H1 (cell line): Measurements from ENCODE around the gene TBC1D7. TPM values are rescaled to one million over a fixed set of nuclear protein-coding genes. Genes with fewer than 3 reads are reported as not detected.

Experiments used
- CTCF ChIA-PET: fragments of 300-600 bp; sonication (Branson Sonifier 250); formaldehyde crosslinking; loops from one replicate; lab custom pipeline; 2021; ENCODE audit not compliant: partially characterized antibody; lab: Charles Lee
- POLR2A ChIA-PET: fragments of 300-600 bp; sonication (Branson Sonifier 250); formaldehyde crosslinking; loops from one replicate; lab custom pipeline; 2021; ENCODE audit warnings: inconsistent platforms; ENCODE audit not compliant: partially characterized antibody; lab: Charles Lee
- DNase-seq, 2 experiments: peaks; one replicate each; pipeline versions ENCODE4 v3.0.0 to v3.0.0-alpha.2; 2010 to 2022; ENCODE audit warnings: low spot score in 2 of 2, low read depth in 1 of 2, mixed read lengths in 1 of 2
- FAIRE-seq: peaks from 2 replicates; lab custom pipeline; 2011; peaks lifted over from hg19 to GRCh38; lab: Jason Lieb, UNC
- H2AFZ ChIP-seq: 2 replicates; pipeline ENCODE4 v1.8.1; 2012; ENCODE audit warnings: low read length, inconsistent platforms
- H2AK5ac ChIP-seq: 2 replicates; pipeline ENCODE4 v1.6.1; 2013; ENCODE audit warnings: low read depth, low read length
- H2BK120ac ChIP-seq: replicated peaks from 2 replicates; pipeline ENCODE3; 2013; ENCODE audit warnings: low read depth, low read length, inconsistent platforms
- H2BK12ac ChIP-seq: 2 replicates; pipeline ENCODE4 v1.6.1; 2013; ENCODE audit warnings: low read depth, low read length
- H2BK15ac ChIP-seq: 2 replicates; pipeline ENCODE4 v1.6.1; 2013; ENCODE audit warnings: low read length
- H2BK20ac ChIP-seq: 2 replicates; pipeline ENCODE4 v1.6.1; 2013; ENCODE audit warnings: low read length
- H2BK5ac ChIP-seq: 2 replicates; pipeline ENCODE4 v1.6.1; 2013; ENCODE audit warnings: low read depth, low read length
- H3K14ac ChIP-seq: 2 replicates; pipeline ENCODE4 v1.6.1; 2013; ENCODE audit warnings: inconsistent platforms; ENCODE audit not compliant: insufficient read length
- H3K18ac ChIP-seq: 2 replicates; pipeline ENCODE4 v1.6.1; 2013; ENCODE audit warnings: low read length; ENCODE audit errors: extremely low read depth
- H3K23ac ChIP-seq: 2 replicates; pipeline ENCODE4 v1.6.1; 2013; ENCODE audit warnings: inconsistent platforms; ENCODE audit not compliant: insufficient read length
- H3K23me2 ChIP-seq: 2 replicates; pipeline ENCODE4 v1.6.1; 2013; ENCODE audit warnings: low read depth, low read length
- H3K27ac ChIP-seq: 2 replicates; pipeline ENCODE4 v1.6.1; 2011; ENCODE audit warnings: low read depth, low read length, inconsistent platforms
- H3K27me3 ChIP-seq, 4 experiments: replicated peaks in 1 of 4; 1 replicate in 1 of 4; 2 replicates in 3 of 4; pipeline versions ENCODE4 v1.6.1 to v1.8.1; 2011 to 2013; ENCODE audit warnings: low read length in 3 of 4, mild to moderate bottlenecking in 3 of 4, inconsistent platforms in 2 of 4, mixed read lengths in 2 of 4, moderate library complexity in 1 of 4; ENCODE audit not compliant: control insufficient read depth in 3 of 4, insufficient read depth in 3 of 4; ENCODE audit errors: extremely low read depth in 1 of 4
- H3K36me3 ChIP-seq, 4 experiments: 2 replicates each; pipeline versions ENCODE4 v1.6.1 to v1.8.1; 2011 to 2013; ENCODE audit warnings: mild to moderate bottlenecking in 4 of 4, low read length in 3 of 4, moderate library complexity in 2 of 4, control low read depth in 1 of 4, inconsistent platforms in 1 of 4; ENCODE audit not compliant: insufficient read depth in 4 of 4, control insufficient read depth in 2 of 4
- H3K4ac ChIP-seq: replicated peaks from 2 replicates; pipeline ENCODE3; 2013; ENCODE audit warnings: low read length, low read depth, mixed read lengths, inconsistent platforms; ENCODE audit not compliant: insufficient read length
- H3K4me1 ChIP-seq, 4 experiments: replicated peaks in 1 of 4; 1 replicate in 1 of 4; 2 replicates in 3 of 4; pipeline versions ENCODE4 v1.6.1 to v1.8.1; 2011 to 2013; ENCODE audit warnings: low read length in 3 of 4, inconsistent platforms in 2 of 4, mixed read lengths in 1 of 4; ENCODE audit not compliant: insufficient read depth in 4 of 4, control insufficient read depth in 3 of 4
- H3K4me2 ChIP-seq, 2 experiments: 2 replicates each; pipeline versions ENCODE4 v1.6.1 to v1.8.1; 2011 to 2013; ENCODE audit warnings: low read depth in 2 of 2, low read length in 2 of 2, control low read depth in 1 of 2, inconsistent platforms in 1 of 2, mild to moderate bottlenecking in 1 of 2; ENCODE audit not compliant: insufficient read depth in 1 of 2
- H3K4me3 ChIP-seq, 4 experiments: fragments of 200-600, 300-600 bp in 1 of 4; sonication (generic), shearing (Covaris generic), sonication (Bioruptor Twin) in 1 of 4; 2 replicates each; pipeline versions ENCODE4 v1.5.1 to v1.8.1; 2011 to 2016; ENCODE audit warnings: low read length in 4 of 4, low read depth in 3 of 4, control low read depth in 2 of 4, inconsistent platforms in 2 of 4, mild to moderate bottlenecking in 2 of 4, mixed read lengths in 1 of 4, moderate library complexity in 1 of 4; ENCODE audit not compliant: insufficient read depth in 2 of 4; ENCODE audit errors: extremely low read depth in 1 of 4
- H3K56ac ChIP-seq: replicated peaks from 2 replicates; pipeline ENCODE3; 2013; ENCODE audit warnings: low read depth, mild to moderate bottlenecking, mixed read lengths, low read length, inconsistent platforms; ENCODE audit not compliant: insufficient read length
- H3K79me1 ChIP-seq: 2 replicates; pipeline ENCODE4 v1.6.1; 2013; ENCODE audit warnings: low read depth, low read length, control low read depth
- H3K79me2 ChIP-seq, 2 experiments: 2 replicates each; pipeline versions ENCODE4 v1.6.1 to v1.8.1; 2012 to 2013; ENCODE audit warnings: low read length in 2 of 2, mild to moderate bottlenecking in 2 of 2, inconsistent platforms in 1 of 2; ENCODE audit not compliant: insufficient read depth in 2 of 2, control insufficient read depth in 1 of 2
- H3K9ac ChIP-seq, 4 experiments: replicated peaks in 1 of 4; 1 replicate in 1 of 4; 2 replicates in 3 of 4; pipeline versions ENCODE4 v1.6.1 to v1.8.1; 2011 to 2013; ENCODE audit warnings: low read depth in 3 of 4, low read length in 3 of 4, control low read depth in 2 of 4, mild to moderate bottlenecking in 2 of 4, moderate library complexity in 2 of 4, inconsistent platforms in 1 of 4; ENCODE audit errors: extremely low read depth in 1 of 4
- H3K9me3 ChIP-seq, 2 experiments: 2 replicates each; pipeline versions ENCODE4 v1.6.1 to v1.8.1; 2012 to 2013; ENCODE audit warnings: mild to moderate bottlenecking in 2 of 2, moderate library complexity in 2 of 2, control low read depth in 1 of 2, inconsistent platforms in 1 of 2, low read depth in 1 of 2, low read length in 1 of 2, mixed read lengths in 1 of 2; ENCODE audit not compliant: insufficient read depth in 2 of 2
- H4K20me1 ChIP-seq, 2 experiments: replicated peaks in 1 of 2; 2 replicates each; pipeline versions ENCODE3 to v1.8.1; 2011 to 2013; ENCODE audit warnings: inconsistent platforms in 2 of 2, low read length in 2 of 2, mild to moderate bottlenecking in 1 of 2; ENCODE audit not compliant: insufficient read depth in 2 of 2, control insufficient read depth in 1 of 2
- H4K5ac ChIP-seq: 2 replicates; pipeline ENCODE4 v1.6.1; 2013; ENCODE audit warnings: low read length, low read depth, mixed read lengths, inconsistent platforms; ENCODE audit not compliant: insufficient read length
- H4K8ac ChIP-seq: 2 replicates; pipeline ENCODE4 v1.8.0; 2013; ENCODE audit warnings: mild to moderate bottlenecking, moderate library complexity, low read length, inconsistent platforms; ENCODE audit not compliant: insufficient read depth; ENCODE audit errors: extremely low read depth
- H4K91ac ChIP-seq: replicated peaks from 2 replicates; pipeline ENCODE3; 2013; ENCODE audit warnings: low read length, mixed read lengths, inconsistent platforms; ENCODE audit not compliant: insufficient read length
- BACH1 ChIP-seq: IDR thresholded peaks from 2 replicates; pipeline ENCODE4 v1.6.1; 2012; ENCODE audit warnings: low read length, improper control_type of control experiment
- CBX8 ChIP-seq: fragments of 300-800, 300-1000 bp; sonication (generic); IDR thresholded peaks from 2 replicates; pipeline ENCODE4 v1.7.1; 2016; ENCODE audit warnings: low read depth, low read length, borderline replicate concordance
- CREB1 ChIP-seq: IDR thresholded peaks from 2 replicates; pipeline ENCODE4 v1.6.1; 2012; ENCODE audit warnings: inconsistent platforms
- EP300 ChIP-seq, 2 experiments: IDR thresholded peaks; 1 replicate in 1 of 2; 2 replicates in 1 of 2; pipeline ENCODE4 v1.6.1; 2011 to 2012; ENCODE audit warnings: low read depth in 2 of 2, low read length in 2 of 2, mild to moderate bottlenecking in 2 of 2, borderline replicate concordance in 1 of 2, inconsistent platforms in 1 of 2, moderate library complexity in 1 of 2
- KDM1A ChIP-seq: fragments of 200-600, 300-600 bp; sonication (generic); IDR thresholded peaks from 2 replicates; pipeline ENCODE4 v1.7.1; 2016; ENCODE audit warnings: mild to moderate bottlenecking, low read length, borderline replicate concordance
- SIRT6 ChIP-seq: IDR thresholded peaks from one replicate; pipeline ENCODE4 v1.7.1; 2012; ENCODE audit warnings: low read length, inconsistent platforms
- SP4 ChIP-seq: IDR thresholded peaks from 2 replicates; pipeline ENCODE4 v1.6.1; 2012; ENCODE audit warnings: low read length, inconsistent platforms
- SRF ChIP-seq: IDR thresholded peaks from 2 replicates; pipeline ENCODE4 v1.6.1; 2011; ENCODE audit warnings: mild to moderate bottlenecking, low read depth, low read length, moderate library complexity
- SUZ12 ChIP-seq: fragments of 200-600 bp; sonication (generic); IDR thresholded peaks from 2 replicates; pipeline ENCODE4 v1.6.1; 2012; ENCODE audit warnings: mild to moderate bottlenecking, inconsistent platforms, low read length, moderate library complexity, mixed read lengths
- ZNF274 ChIP-seq: IDR thresholded peaks from 2 replicates; pipeline ENCODE4 v1.7.0; 2012; ENCODE audit warnings: low read length, borderline replicate concordance; ENCODE audit errors: extremely low read depth
- WGBS, 2 experiments: shearing (Covaris generic) in 1 of 2; methylation state at CpG; one replicate each; pipeline versions ENCODE4 v1.1.6 to v1.1.7; 2013 to 2015; ENCODE audit warnings: low lambda C conversion rate in 2 of 2, mixed read lengths in 2 of 2, inconsistent platforms in 1 of 2, low coverage in 1 of 2, missing lambda C conversion rate in 1 of 2; ENCODE audit not compliant: insufficient replicate concordance in 2 of 2, insufficient coverage in 1 of 2, insufficient read length in 1 of 2; ENCODE audit errors: extremely low coverage in 1 of 2, missing lambda C conversion rate in 1 of 2; 5-methylcytosine and 5-hydroxymethylcytosine counted together
- polyA plus RNA-seq, 7 experiments: library from polyadenylated mRNA; depleted of rRNA in 3 of 7; stranded (reverse) in 5 of 7; unstranded in 2 of 7; fragments of >200 nt in 5 of 7; fragments of 200-250 nt in 2 of 7; gene quantifications; 1 replicate in 5 of 7; 2 replicates in 1 of 7; 4 replicates in 1 of 7; pipeline versions ENCODE4 v1.2.1 to v1.2.3, GENCODE V29; 2011 to 2013; ENCODE audit warnings: missing spikeins in 2 of 7, mixed read lengths in 2 of 7
- total RNA-seq: library from RNA; stranded (reverse); fragmentation: NEBNext Ultra II Directional; extraction: Animal tissue kit (Norgen Biotek cat#: 25700); gene quantifications from 2 replicates; pipeline ENCODE4 v1.2.1, GENCODE V29; 2021
- TF ChIP-seq, protein P1 (sequence below): IDR thresholded peaks from 2 replicates; pipeline ENCODE4 v1.6.1; 2011; ENCODE audit warnings: low read length, improper control_type of control experiment

Gene TBC1D7
- total and polyA plus RNA-seq, 2 of the 8 experiments (the other 6 are each of a cell fraction or from before 2014, with no cell fraction given) = 46.1 to 55.2 TPM

GRCh38 chr6:13256266-13257001, 71.9 kb downstream of the TBC1D7 start:
- Histone ChIP-seq H4K8ac (no peak overlapping the region), H3K4me2 (no peak overlapping the region), H2AK5ac (no peak overlapping the region), H3K23ac (no peak overlapping the region), H3K27me3 (no peaks in the 10 kb centered on the region), H2BK15ac (no peak overlapping the region), H3K9me3 (peaks cover 13 to 20% of the 10 kb centered on the region in 2 experiments), H3K4me3 (no peak overlapping the region), H2AFZ (no peak overlapping the region), H4K20me1 (no peaks in the 10 kb centered on the region), H3K79me2 (no peaks in the 10 kb centered on the region; a peak in 1 of 4 replicates), H3K4ac (no peak overlapping the region), H3K14ac (no peak overlapping the region), H3K18ac (no peak overlapping the region), H3K56ac (no peak overlapping the region), H2BK120ac (no peak overlapping the region), H4K5ac (no peak overlapping the region), H3K36me3 (peaks cover 0 to 7% (median 0%) of the 10 kb centered on the region in 4 experiments; a peak in 1 of 8 replicates), H3K79me1 (no peaks in the 10 kb centered on the region; the same call in 1 of the 2 replicates), H3K27ac (no peak overlapping the region), H2BK12ac (no peak overlapping the region), H3K4me1 (0 out of 7 replicates have a peak, but pooled peaks cover 0 to 2% (median 0%) of the 10 kb centered on the region in 4 experiments), H4K91ac (no peak overlapping the region), H2BK20ac (no peak overlapping the region), H2BK5ac (no peak overlapping the region), H3K23me2 (no peaks in the 10 kb centered on the region; the same call in 1 of the 2 replicates), H3K9ac (no peak overlapping the region)
- FAIRE-seq (no peak), DNase-seq (no peak)
- CTCF ChIA-PET = interaction anchor here (1.0 kb wide), 1 partner anchor 56 kb away, joined by 3 read pairs; no protein-coding TSS in a partner anchor
- POLR2A ChIA-PET = interaction anchor here (1.8 kb wide), 1 partner anchor 17 kb away, joined by 4 read pairs; no protein-coding TSS in a partner anchor
- 90% methylated on average over 2 of the region's 2 CpGs; no CpG with 5 or more reads in 1 of the 2 experiments for WGBS, 2 experiments
- TF ChIP-seq ZNF274 = no peak
- TF ChIP-seq, protein P1, sequence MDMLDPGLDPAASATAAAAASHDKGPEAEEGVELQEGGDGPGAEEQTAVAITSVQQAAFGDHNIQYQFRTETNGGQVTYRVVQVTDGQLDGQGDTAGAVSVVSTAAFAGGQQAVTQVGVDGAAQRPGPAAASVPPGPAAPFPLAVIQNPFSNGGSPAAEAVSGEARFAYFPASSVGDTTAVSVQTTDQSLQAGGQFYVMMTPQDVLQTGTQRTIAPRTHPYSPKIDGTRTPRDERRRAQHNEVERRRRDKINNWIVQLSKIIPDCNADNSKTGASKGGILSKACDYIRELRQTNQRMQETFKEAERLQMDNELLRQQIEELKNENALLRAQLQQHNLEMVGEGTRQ = no peak
- TF ChIP-seq SRF = no peak
- no peak for TF ChIP-seq SUZ12
- TF ChIP-seq CBX8 = no peak
- no peak for TF ChIP-seq EP300 (IDR thresholded peaks at IDR 0.05; ENCODE audit: borderline replicate concordance in 1 of 2, low read depth in 2 of 2, low read length in 2 of 2)
- no peak for TF ChIP-seq SIRT6
- no peak for TF ChIP-seq CREB1
- TF ChIP-seq SP4 = no peak
- TF ChIP-seq BACH1 = no peak
- TF ChIP-seq KDM1A = no peak
